ENCODE data around the gene BRI3BP. TPM values are rescaled to one million over a fixed set of nuclear protein-coding genes. Genes with fewer than 3 reads are reported as not detected.

Gene BRI3BP
- total and polyA plus RNA-seq, 9 of the 15 experiments (the other 6 are each of a cell fraction or from before 2014, with no cell fraction given) = 12.3 to 25.0 (median 16.6) TPM

- TF ChIP-seq MTA1 (IDR thresholded peaks at IDR 0.05; ENCODE audit: borderline replicate concordance) = no peak
- no peak for TF ChIP-seq DDX20 (tag; IDR thresholded peaks at IDR 0.05; ENCODE audit: low read depth)
- TF ChIP-seq RAD51 (IDR thresholded peaks at IDR 0.05; ENCODE audit: borderline replicate concordance, low read depth) = no peak
- TF ChIP-seq ZBED1 (IDR thresholded peaks at IDR 0.05) = no peak
- TF ChIP-seq THRAP3 (IDR thresholded peaks at IDR 0.05; ENCODE audit: borderline replicate concordance) = no peak
- TF ChIP-seq BCOR (IDR thresholded peaks at IDR 0.05) = no peak
- TF ChIP-seq XRCC5 (IDR thresholded peaks at IDR 0.05; ENCODE audit: low read depth, low read length) = no peak
- TF ChIP-seq RUNX1 (IDR thresholded peaks at IDR 0.05; ENCODE audit: low read depth) = no peak
- no peak for TF ChIP-seq SREBF1 (IDR thresholded peaks at IDR 0.05; ENCODE audit: borderline replicate concordance, low read depth, low read length)
- TF ChIP-seq, protein P1, sequence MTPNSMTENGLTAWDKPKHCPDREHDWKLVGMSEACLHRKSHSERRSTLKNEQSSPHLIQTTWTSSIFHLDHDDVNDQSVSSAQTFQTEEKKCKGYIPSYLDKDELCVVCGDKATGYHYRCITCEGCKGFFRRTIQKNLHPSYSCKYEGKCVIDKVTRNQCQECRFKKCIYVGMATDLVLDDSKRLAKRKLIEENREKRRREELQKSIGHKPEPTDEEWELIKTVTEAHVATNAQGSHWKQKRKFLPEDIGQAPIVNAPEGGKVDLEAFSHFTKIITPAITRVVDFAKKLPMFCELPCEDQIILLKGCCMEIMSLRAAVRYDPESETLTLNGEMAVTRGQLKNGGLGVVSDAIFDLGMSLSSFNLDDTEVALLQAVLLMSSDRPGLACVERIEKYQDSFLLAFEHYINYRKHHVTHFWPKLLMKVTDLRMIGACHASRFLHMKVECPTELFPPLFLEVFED (CRISPR knock-in tag; conservative IDR thresholded peaks at IDR 0.05) = no peak
- TF ChIP-seq ZNF347 (CRISPR knock-in tag; IDR thresholded peaks at IDR 0.05; ENCODE audit: low read depth) = no peak
- TF ChIP-seq CEBPB (tag; IDR thresholded peaks at IDR 0.05) = no peak
- peak; percentile 9; the same call in 1 of the 2 replicates for TF ChIP-seq CTBP1 (IDR thresholded peaks at IDR 0.05; ENCODE audit: borderline replicate concordance)
- no peak for TF ChIP-seq NCOA6 (IDR thresholded peaks at IDR 0.05)
- no peak for TF ChIP-seq ZNF589 (CRISPR knock-in tag; IDR thresholded peaks at IDR 0.05; ENCODE audit: low read depth)
- TF ChIP-seq FOXA3 (CRISPR knock-in tag; conservative IDR thresholded peaks at IDR 0.05 in 1 of 2, IDR thresholded peaks at IDR 0.05 in 1 of 2) = no peak
- no peak for TF ChIP-seq IFI16 (CRISPR knock-in tag; IDR thresholded peaks at IDR 0.05)
- TF ChIP-seq HNRNPK (IDR thresholded peaks at IDR 0.05; ENCODE audit: low read depth, low read length, poor library complexity, severe bottlenecking) = no peak
- no peak for TF ChIP-seq ZFP91 (CRISPR knock-in tag; IDR thresholded peaks at IDR 0.05)
- TF ChIP-seq, protein P2, sequence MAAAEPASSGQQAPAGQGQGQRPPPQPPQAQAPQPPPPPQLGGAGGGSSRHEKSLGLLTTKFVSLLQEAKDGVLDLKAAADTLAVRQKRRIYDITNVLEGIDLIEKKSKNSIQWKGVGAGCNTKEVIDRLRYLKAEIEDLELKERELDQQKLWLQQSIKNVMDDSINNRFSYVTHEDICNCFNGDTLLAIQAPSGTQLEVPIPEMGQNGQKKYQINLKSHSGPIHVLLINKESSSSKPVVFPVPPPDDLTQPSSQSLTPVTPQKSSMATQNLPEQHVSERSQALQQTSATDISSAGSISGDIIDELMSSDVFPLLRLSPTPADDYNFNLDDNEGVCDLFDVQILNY (CRISPR knock-in tag; IDR thresholded peaks at IDR 0.05) = no peak
- TF ChIP-seq, protein P3, sequence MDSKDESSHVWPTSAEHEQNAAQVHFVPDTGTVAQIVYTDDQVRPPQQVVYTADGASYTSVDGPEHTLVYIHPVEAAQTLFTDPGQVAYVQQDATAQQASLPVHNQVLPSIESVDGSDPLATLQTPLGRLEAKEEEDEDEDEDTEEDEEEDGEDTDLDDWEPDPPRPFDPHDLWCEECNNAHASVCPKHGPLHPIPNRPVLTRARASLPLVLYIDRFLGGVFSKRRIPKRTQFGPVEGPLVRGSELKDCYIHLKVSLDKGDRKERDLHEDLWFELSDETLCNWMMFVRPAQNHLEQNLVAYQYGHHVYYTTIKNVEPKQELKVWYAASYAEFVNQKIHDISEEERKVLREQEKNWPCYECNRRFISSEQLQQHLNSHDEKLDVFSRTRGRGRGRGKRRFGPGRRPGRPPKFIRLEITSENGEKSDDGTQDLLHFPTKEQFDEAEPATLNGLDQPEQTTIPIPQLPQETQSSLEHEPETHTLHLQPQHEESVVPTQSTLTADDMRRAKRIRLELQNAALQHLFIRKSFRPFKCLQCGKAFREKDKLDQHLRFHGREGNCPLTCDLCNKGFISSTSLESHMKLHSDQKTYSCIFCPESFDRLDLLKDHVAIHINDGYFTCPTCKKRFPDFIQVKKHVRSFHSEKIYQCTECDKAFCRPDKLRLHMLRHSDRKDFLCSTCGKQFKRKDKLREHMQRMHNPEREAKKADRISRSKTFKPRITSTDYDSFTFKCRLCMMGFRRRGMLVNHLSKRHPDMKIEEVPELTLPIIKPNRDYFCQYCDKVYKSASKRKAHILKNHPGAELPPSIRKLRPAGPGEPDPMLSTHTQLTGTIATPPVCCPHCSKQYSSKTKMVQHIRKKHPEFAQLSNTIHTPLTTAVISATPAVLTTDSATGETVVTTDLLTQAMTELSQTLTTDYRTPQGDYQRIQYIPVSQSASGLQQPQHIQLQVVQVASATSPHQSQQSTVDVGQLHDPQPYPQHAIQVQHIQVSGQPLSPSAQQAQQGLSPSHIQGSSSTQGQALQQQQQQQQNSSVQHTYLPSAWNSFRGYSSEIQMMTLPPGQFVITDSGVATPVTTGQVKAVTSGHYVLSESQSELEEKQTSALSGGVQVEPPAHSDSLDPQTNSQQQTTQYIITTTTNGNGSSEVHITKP (IDR thresholded peaks at IDR 0.05; ENCODE audit: partially characterized antibody) = peak; percentile 79
- TF ChIP-seq SMARCE1 (IDR thresholded peaks at IDR 0.05) = 0 out of 2 replicates have a peak, but pooled peaks have one; percentile 34
- TF ChIP-seq ZFP1 (CRISPR knock-in tag; IDR thresholded peaks at IDR 0.05) = no peak
These were observed 1.1 kb downstream of the BRI3BP start (continued) for GRCh38 chr12:124994437-124994975.
